Neural cell (in vitro differentiated cells): ENCODE results near the gene GALNT15. TPM values are rescaled to one million over a fixed set of nuclear protein-coding genes. Genes with fewer than 3 reads are reported as not detected.

Source experiments
- H2AFZ ChIP-seq: fragments of 200-600, 300-800 bp; sonication (generic), shearing (Covaris generic); 2 replicates; pipeline ENCODE4 v1.6.0; 2014; ENCODE audit warnings: low read depth, mild to moderate bottlenecking, antibody characterized with exemption, low read length, moderate library complexity
- H3F3A ChIP-seq: fragments of 200-600 bp; shearing (Covaris generic); 2 replicates; pipeline ENCODE4 v1.6.1; 2016; ENCODE audit warnings: mild to moderate bottlenecking, moderate library complexity, mixed read lengths, antibody characterized with exemption, low read length; ENCODE audit not compliant: insufficient read depth, poor library complexity, severe bottlenecking
- H3K27ac ChIP-seq: fragments of 200-600, 300-800 bp; sonication (generic), shearing (Covaris generic); 2 replicates; pipeline ENCODE4 v1.5.1; 2014; ENCODE audit warnings: mild to moderate bottlenecking, low read length, moderate library complexity
- H3K27me3 ChIP-seq: fragments of 300-800, 200-600 bp; sonication (generic), shearing (Covaris generic); 2 replicates; pipeline ENCODE4 v1.6.0; 2014; ENCODE audit warnings: mild to moderate bottlenecking, low read depth, low read length, moderate library complexity; ENCODE audit not compliant: insufficient read depth
- H3K36me3 ChIP-seq: fragments of 300-800, 200-600 bp; sonication (generic), shearing (Covaris generic); 2 replicates; pipeline ENCODE4 v1.5.1; 2014; ENCODE audit warnings: mild to moderate bottlenecking, antibody characterized with exemption, low read length, moderate library complexity; ENCODE audit not compliant: insufficient read depth
- H3K4me2 ChIP-seq: fragments of 300-800, 200-600 bp; sonication (generic), shearing (Covaris generic); 2 replicates; pipeline ENCODE4 v1.6.0; 2014; ENCODE audit warnings: mild to moderate bottlenecking, low read length
- H3K4me3 ChIP-seq: fragments of 300-800, 200-600 bp; sonication (generic), shearing (Covaris generic); 2 replicates; pipeline ENCODE4 v1.5.1; 2014; ENCODE audit warnings: mild to moderate bottlenecking, low read length, moderate library complexity
- H3K79me2 ChIP-seq: fragments of 200-600 bp; shearing (Covaris generic); replicated peaks from 2 replicates; pipeline ENCODE4 v1.6.0; 2014; ENCODE audit warnings: mild to moderate bottlenecking, low read length, moderate library complexity; ENCODE audit not compliant: insufficient read depth
- H3K9ac ChIP-seq: fragments of 300-800, 200-600 bp; sonication (generic), shearing (Covaris generic); 2 replicates; pipeline ENCODE4 v1.6.1; 2016; ENCODE audit warnings: mild to moderate bottlenecking, low read length, mixed read lengths
- H3K9me2 ChIP-seq: fragments of 200-600 bp; shearing (Covaris generic); 2 replicates; pipeline ENCODE4 v1.6.1; 2016; ENCODE audit warnings: mild to moderate bottlenecking, low read length, mixed read lengths; ENCODE audit not compliant: insufficient read depth
- H3K9me3 ChIP-seq: fragments of 200-600, 300-800 bp; sonication (generic), shearing (Covaris generic); 2 replicates; pipeline ENCODE4 v1.6.1; 2016; ENCODE audit warnings: mild to moderate bottlenecking, mixed run types, low read length, moderate library complexity, mixed read lengths
- H4K20me1 ChIP-seq: fragments of 200-600 bp; shearing (Covaris generic); 2 replicates; pipeline ENCODE4 v1.6.1; 2016; ENCODE audit warnings: mild to moderate bottlenecking, mixed run types; ENCODE audit not compliant: insufficient read depth
- CTCF ChIP-seq: fragments of 450-650 bp; IDR thresholded peaks from 2 replicates; pipeline ENCODE4 v1.5.1; 2014; ENCODE audit warnings: antibody characterized with exemption, mild to moderate bottlenecking, moderate library complexity; ENCODE audit not compliant: poor library complexity, severe bottlenecking
- EP300 ChIP-seq: fragments of 450-650 bp; conservative IDR thresholded peaks from 2 replicates; pipeline ENCODE4 v1.6.1; 2014; ENCODE audit warnings: antibody characterized with exemption, mild to moderate bottlenecking, moderate library complexity; ENCODE audit not compliant: poor library complexity, severe bottlenecking
- EZH2 ChIP-seq: fragments of 200-600, 300-800 bp; shearing (Covaris generic), sonication (generic); IDR thresholded peaks from 2 replicates; pipeline ENCODE4 v1.6.1; 2014; ENCODE audit warnings: antibody characterized with exemption, low read length, borderline replicate concordance, mild to moderate bottlenecking; ENCODE audit not compliant: insufficient read depth, poor library complexity, severe bottlenecking
- MXI1 ChIP-seq: fragments of 450-650 bp; conservative IDR thresholded peaks from 2 replicates; pipeline ENCODE4 v1.6.1; 2014; ENCODE audit warnings: antibody characterized with exemption, mild to moderate bottlenecking; ENCODE audit not compliant: poor library complexity, severe bottlenecking
- POLR2AphosphoS5 ChIP-seq: IDR thresholded peaks from 2 replicates; pipeline ENCODE4 v1.6.1; 2012
- RAD21 ChIP-seq: fragments of 450-650 bp; conservative IDR thresholded peaks from 2 replicates; pipeline ENCODE4 v1.6.1; 2014; ENCODE audit warnings: antibody characterized with exemption, mild to moderate bottlenecking, moderate library complexity
- REST ChIP-seq: IDR thresholded peaks from 2 replicates; pipeline ENCODE4 v1.6.1; 2012; ENCODE audit warnings: borderline replicate concordance
- SMC3 ChIP-seq: fragments of 450-650 bp; conservative IDR thresholded peaks from 2 replicates; pipeline ENCODE4 v1.6.1; 2014; ENCODE audit warnings: antibody characterized with exemption, mild to moderate bottlenecking, moderate library complexity; ENCODE audit not compliant: poor library complexity
- TAF1 ChIP-seq: IDR thresholded peaks from 2 replicates; pipeline ENCODE4 v1.6.1; 2012; ENCODE audit warnings: low read depth
- polyA plus RNA-seq: library from polyadenylated mRNA; depleted of rRNA; stranded (reverse); fragments of >200 nt; gene quantifications from 2 replicates; pipeline ENCODE4 v1.2.3, GENCODE V29; 2014

Gene GALNT15
- polyA plus RNA-seq, 1 donor from 2014 or later, result 1.5 TPM

GRCh38 chr3:16262174-16262573 lies 87.7 kb downstream of the GALNT15 start:
- H3K79me2 ChIP-seq, result peaks cover 38% of the 10 kb centered on the region

GRCh38 chr3:16264174-16264707 lies 89.8 kb downstream of the GALNT15 start:
- H3K4me3 ChIP-seq, result peak overlapping the region; percentile 73
- H3K27me3 ChIP-seq, result no peaks in the 10 kb centered on the region
- peak overlapping the region; percentile 67 for H3K27ac ChIP-seq
- no peaks in the 10 kb centered on the region for H3K36me3 ChIP-seq
- H3F3A ChIP-seq, result no peaks in the 10 kb centered on the region
- peaks cover 54% of the 10 kb centered on the region for H3K79me2 ChIP-seq
- H4K20me1 ChIP-seq, result no peaks in the 10 kb centered on the region
- peak overlapping the region; percentile 91 for H3K4me2 ChIP-seq
- H3K9me2 ChIP-seq, result no peaks in the 10 kb centered on the region
- peak overlapping the region; percentile 43 for H2AFZ ChIP-seq
- H3K9ac ChIP-seq, result peak overlapping the region; percentile 68
- H3K9me3 ChIP-seq, result no peaks in the 10 kb centered on the region
- TF ChIP-seq CTCF (no peak), EP300 (no peak), POLR2AphosphoS5 (no peak), EZH2 (no peak), TAF1 (no peak), MXI1 (no peak), SMC3 (no peak), RAD21 (no peak)

More at GRCh38 chr3:16262174-16262573, 87.7 kb downstream of the GALNT15 start:
- no peak for TF ChIP-seq EZH2
- no peak for TF ChIP-seq CTCF
- no peak for TF ChIP-seq EP300
- TF ChIP-seq REST, result no peak
- TF ChIP-seq MXI1, result no peak
- TF ChIP-seq POLR2AphosphoS5, result no peak
- no peak for TF ChIP-seq SMC3
- no peak for TF ChIP-seq RAD21
- TF ChIP-seq TAF1, result no peak
- no peaks in the 10 kb centered on the region for H3K27me3 ChIP-seq
- H3K4me3 ChIP-seq, result no peak overlapping the region
- H3K9ac ChIP-seq, result no peak overlapping the region
- no peak overlapping the region for H2AFZ ChIP-seq
- H3K9me3 ChIP-seq, result no peaks in the 10 kb centered on the region
- no peaks in the 10 kb centered on the region for H3F3A ChIP-seq
- no peaks in the 10 kb centered on the region for H3K36me3 ChIP-seq
- H4K20me1 ChIP-seq, result no peaks in the 10 kb centered on the region
- no peak overlapping the region for H3K27ac ChIP-seq
- no peaks in the 10 kb centered on the region for H3K9me2 ChIP-seq
- no peak overlapping the region for H3K4me2 ChIP-seq
